Endothelial cell of umbilical vein (primary cell): ENCODE results near the gene SDE2.

Experiments used
- JUN ChIP-seq: IDR thresholded peaks from 2 replicates; pipeline ENCODE4 v1.6.1; 2011; ENCODE audit warnings: borderline replicate concordance, low read depth; ENCODE audit not compliant: insufficient read length, insufficient read depth
- POLR2A ChIP-seq: IDR thresholded peaks from 2 replicates; pipeline ENCODE4 v1.6.1; 2012; ENCODE audit warnings: low read depth, mild to moderate bottlenecking, control low read depth, low read length
- TF ChIP-seq, protein P1 (sequence below), 2 donors: IDR thresholded peaks; 1 replicate in 1 of 2; 2 replicates in 1 of 2; pipeline ENCODE4 v1.5.1; 2011; ENCODE audit warnings: low read length in 2 of 2, mild to moderate bottlenecking in 2 of 2, moderate library complexity in 2 of 2, control low read depth in 1 of 2, inconsistent platforms in 1 of 2, low read depth in 1 of 2; ENCODE audit not compliant: insufficient read depth in 1 of 2; ENCODE audit errors: extremely low read depth in 1 of 2
- TF ChIP-seq, protein P2 (sequence below): IDR thresholded peaks from 2 replicates; pipeline ENCODE4 v1.6.1; 2011; ENCODE audit not compliant: insufficient read depth, insufficient read length

- TF ChIP-seq, protein P1, sequence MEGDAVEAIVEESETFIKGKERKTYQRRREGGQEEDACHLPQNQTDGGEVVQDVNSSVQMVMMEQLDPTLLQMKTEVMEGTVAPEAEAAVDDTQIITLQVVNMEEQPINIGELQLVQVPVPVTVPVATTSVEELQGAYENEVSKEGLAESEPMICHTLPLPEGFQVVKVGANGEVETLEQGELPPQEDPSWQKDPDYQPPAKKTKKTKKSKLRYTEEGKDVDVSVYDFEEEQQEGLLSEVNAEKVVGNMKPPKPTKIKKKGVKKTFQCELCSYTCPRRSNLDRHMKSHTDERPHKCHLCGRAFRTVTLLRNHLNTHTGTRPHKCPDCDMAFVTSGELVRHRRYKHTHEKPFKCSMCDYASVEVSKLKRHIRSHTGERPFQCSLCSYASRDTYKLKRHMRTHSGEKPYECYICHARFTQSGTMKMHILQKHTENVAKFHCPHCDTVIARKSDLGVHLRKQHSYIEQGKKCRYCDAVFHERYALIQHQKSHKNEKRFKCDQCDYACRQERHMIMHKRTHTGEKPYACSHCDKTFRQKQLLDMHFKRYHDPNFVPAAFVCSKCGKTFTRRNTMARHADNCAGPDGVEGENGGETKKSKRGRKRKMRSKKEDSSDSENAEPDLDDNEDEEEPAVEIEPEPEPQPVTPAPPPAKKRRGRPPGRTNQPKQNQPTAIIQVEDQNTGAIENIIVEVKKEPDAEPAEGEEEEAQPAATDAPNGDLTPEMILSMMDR (IDR thresholded peaks at IDR 0.05; ENCODE audit: extremely low read depth in 1 of 2, insufficient read depth in 1 of 2, low read depth in 1 of 2, low read length in 2 of 2) = no peak
- TF ChIP-seq, protein P2, sequence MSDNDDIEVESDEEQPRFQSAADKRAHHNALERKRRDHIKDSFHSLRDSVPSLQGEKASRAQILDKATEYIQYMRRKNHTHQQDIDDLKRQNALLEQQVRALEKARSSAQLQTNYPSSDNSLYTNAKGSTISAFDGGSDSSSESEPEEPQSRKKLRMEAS = no peak
- TF ChIP-seq POLR2A (no peak), JUN (no peak)
These were observed 57.3 kb downstream of the SDE2 start for GRCh38 chr1:225941942-225942222.
